C4-2B (cell line): Measurements from ENCODE around the gene FBXO8.

Experiments used
- H3K27ac ChIP-seq: fragments of 450-650 bp; 2 replicates; pipeline ENCODE4 v1.5.1; 2017
- ZFX ChIP-seq: fragments of 450-650 bp; IDR thresholded peaks from 2 replicates; pipeline ENCODE4 v1.6.1; 2017
- TF ChIP-seq, protein P1 (sequence below): fragments of 450-650 bp; conservative IDR thresholded peaks from 2 replicates; pipeline ENCODE4 v1.5.1; 2017; ENCODE audit warnings: mild to moderate bottlenecking

The FBXO8 gene

GRCh38 chr4:174198828-174199227 is 84.6 kb downstream of the FBXO8 start:
- no peak overlapping the region for H3K27ac ChIP-seq
- TF ChIP-seq, protein P1, sequence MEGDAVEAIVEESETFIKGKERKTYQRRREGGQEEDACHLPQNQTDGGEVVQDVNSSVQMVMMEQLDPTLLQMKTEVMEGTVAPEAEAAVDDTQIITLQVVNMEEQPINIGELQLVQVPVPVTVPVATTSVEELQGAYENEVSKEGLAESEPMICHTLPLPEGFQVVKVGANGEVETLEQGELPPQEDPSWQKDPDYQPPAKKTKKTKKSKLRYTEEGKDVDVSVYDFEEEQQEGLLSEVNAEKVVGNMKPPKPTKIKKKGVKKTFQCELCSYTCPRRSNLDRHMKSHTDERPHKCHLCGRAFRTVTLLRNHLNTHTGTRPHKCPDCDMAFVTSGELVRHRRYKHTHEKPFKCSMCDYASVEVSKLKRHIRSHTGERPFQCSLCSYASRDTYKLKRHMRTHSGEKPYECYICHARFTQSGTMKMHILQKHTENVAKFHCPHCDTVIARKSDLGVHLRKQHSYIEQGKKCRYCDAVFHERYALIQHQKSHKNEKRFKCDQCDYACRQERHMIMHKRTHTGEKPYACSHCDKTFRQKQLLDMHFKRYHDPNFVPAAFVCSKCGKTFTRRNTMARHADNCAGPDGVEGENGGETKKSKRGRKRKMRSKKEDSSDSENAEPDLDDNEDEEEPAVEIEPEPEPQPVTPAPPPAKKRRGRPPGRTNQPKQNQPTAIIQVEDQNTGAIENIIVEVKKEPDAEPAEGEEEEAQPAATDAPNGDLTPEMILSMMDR = no peak
- no peak for TF ChIP-seq ZFX

- TF ChIP-seq, protein P1 = no peak
- no peak for TF ChIP-seq ZFX
- H3K27ac ChIP-seq = no peak overlapping the region
These were observed 85.1 kb downstream of the FBXO8 start for GRCh38 chr4:174198396-174198795.

- no peak overlapping the region for H3K27ac ChIP-seq
- TF ChIP-seq, protein P1 = no peak
These were observed 89.8 kb downstream of the FBXO8 start for GRCh38 chr4:174193438-174194374.

DNA sequence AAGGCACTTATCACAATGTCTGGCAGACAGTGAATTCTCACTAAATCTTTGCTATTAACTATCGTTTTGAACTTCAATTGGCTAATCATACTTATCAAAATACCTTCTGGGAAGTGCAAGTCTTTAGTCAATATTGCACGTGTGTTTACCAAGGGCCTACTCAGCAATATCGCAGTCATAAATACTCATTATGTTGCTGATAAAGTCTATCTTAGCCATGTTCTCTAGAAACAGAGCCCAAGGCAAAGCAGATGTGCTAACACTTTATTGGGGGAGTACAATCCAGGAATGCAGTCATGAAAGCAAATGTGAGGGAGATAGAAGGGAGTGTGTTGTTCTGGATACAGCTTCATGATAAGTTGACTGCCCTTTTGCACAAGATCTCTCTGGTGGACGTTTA is 90.5 kb downstream of the FBXO8 start:
- no peak overlapping the region for H3K27ac ChIP-seq
- no peak for TF ChIP-seq ZFX
- TF ChIP-seq, protein P1 = no peak

GRCh38 chr4:174190832-174191500 is 92.5 kb downstream of the FBXO8 start:
- TF ChIP-seq, protein P1 = no peak
- TF ChIP-seq ZFX = no peak
- H3K27ac ChIP-seq = no peak overlapping the region

GRCh38 chr4:174189392-174190015 is 94.0 kb downstream of the FBXO8 start:
- H3K27ac ChIP-seq = no peak overlapping the region
- TF ChIP-seq, protein P1 = no peak
- no peak for TF ChIP-seq ZFX
